ENCODE measurements around the gene TOR4A. TPM values are rescaled to one million over a fixed set of nuclear protein-coding genes. Genes with fewer than 3 reads are reported as not detected.

The TOR4A gene
- total RNA-seq, 2 experiments from 2014 or later, result 11.7 to 22.3 TPM

- ChIA-PET CTCF (ENCODE audit: unreplicated experiment) (no interaction called here), POLR2A (no interaction called here)
- Histone ChIP-seq H3K4me1 (ENCODE audit: insufficient read depth, low read length, poor library complexity, severe bottlenecking) (peaks cover 27% of the 10 kb centered on the region), H3K36me3 (ENCODE audit: insufficient read depth, low read length) (peaks cover 64% of the 10 kb centered on the region), H3K79me2 (ENCODE audit: insufficient read depth, low read depth, low read length) (peaks cover 14% of the 10 kb centered on the region; the same call in 1 of the 2 replicates), H4K20me1 (ENCODE audit: insufficient read depth, low read length) (no peaks in the 10 kb centered on the region), H3K9me3 (ENCODE audit: low read length) (no peaks in the 10 kb centered on the region), H3K4me2 (ENCODE audit: low read length) (no peak overlapping the region), H3K9me2 (ENCODE audit: insufficient read depth, low read length) (no peaks in the 10 kb centered on the region), H3K27ac (ENCODE audit: low read depth, low read length, poor library complexity, severe bottlenecking) (no peak overlapping the region), H2AFZ (ENCODE audit: low read length) (no peak overlapping the region), H3K4me3 (ENCODE audit: low read depth, low read length, poor library complexity, severe bottlenecking) (no peak overlapping the region)
- intact Hi-C loops (cut with micrococcal nuclease; ENCODE audit: unreplicated experiment), result no loop called here
- no peak for DNase-seq (ENCODE audit: low spot score)
- BruUV-seq (replicated peaks), result no TSS peak
- TF ChIP-seq CTCF (conservative IDR thresholded peaks at IDR 0.05; ENCODE audit: low read length) (no peak), EZH2phosphoT487 (IDR thresholded peaks at IDR 0.05; ENCODE audit: borderline replicate concordance, low read depth, low read length) (no peak)
Measured at GRCh38 chr9:137262909-137263285, 14.6 kb upstream of the TOR4A start.

- Histone ChIP-seq H3K9me2 (ENCODE audit: insufficient read depth, low read length) (no peaks in the 10 kb centered on the region), H3K79me2 (ENCODE audit: insufficient read depth, low read depth, low read length) (peaks cover 15% of the 10 kb centered on the region; the same call in 1 of the 2 replicates), H4K20me1 (ENCODE audit: insufficient read depth, low read length) (no peaks in the 10 kb centered on the region), H3K4me3 (ENCODE audit: low read depth, low read length, poor library complexity, severe bottlenecking) (no peak overlapping the region), H3K4me1 (ENCODE audit: insufficient read depth, low read length, poor library complexity, severe bottlenecking) (peaks cover 27% of the 10 kb centered on the region), H2AFZ (ENCODE audit: low read length) (no peak overlapping the region), H3K27ac (ENCODE audit: low read depth, low read length, poor library complexity, severe bottlenecking) (no peak overlapping the region), H3K36me3 (ENCODE audit: insufficient read depth, low read length) (peaks cover 60% of the 10 kb centered on the region), H3K4me2 (ENCODE audit: low read length) (no peak overlapping the region), H3K9me3 (ENCODE audit: low read length) (no peaks in the 10 kb centered on the region)
- no TSS peak for BruUV-seq (replicated peaks)
- no peak for DNase-seq (ENCODE audit: low spot score)
- CTCF ChIA-PET (ENCODE audit: unreplicated experiment), result no interaction called here
- intact Hi-C loops (cut with micrococcal nuclease; ENCODE audit: unreplicated experiment), result no loop called here
- TF ChIP-seq EZH2phosphoT487 (IDR thresholded peaks at IDR 0.05; ENCODE audit: borderline replicate concordance, low read depth, low read length), result no peak
- TF ChIP-seq CTCF (conservative IDR thresholded peaks at IDR 0.05; ENCODE audit: low read length), result no peak
- POLR2A ChIA-PET, result no interaction called here
Measured at GRCh38 chr9:137263506-137263905, 14.0 kb upstream of the TOR4A start.

GRCh38 chr9:137264067-137264466 lies 13.5 kb upstream of the TOR4A start:
- H3K4me2 ChIP-seq (ENCODE audit: low read length), result no peak overlapping the region
- no TSS peak for BruUV-seq (replicated peaks)
- peaks cover 60% of the 10 kb centered on the region for H3K36me3 ChIP-seq (ENCODE audit: insufficient read depth, low read length)
- TF ChIP-seq EZH2phosphoT487 (IDR thresholded peaks at IDR 0.05; ENCODE audit: borderline replicate concordance, low read depth, low read length), result no peak
- TF ChIP-seq CTCF (conservative IDR thresholded peaks at IDR 0.05; ENCODE audit: low read length), result no peak
- no peak overlapping the region for H3K4me3 ChIP-seq (ENCODE audit: low read depth, low read length, poor library complexity, severe bottlenecking)
- no peak overlapping the region for H3K27ac ChIP-seq (ENCODE audit: low read depth, low read length, poor library complexity, severe bottlenecking)
- peaks cover 16% of the 10 kb centered on the region; the same call in 1 of the 2 replicates for H3K79me2 ChIP-seq (ENCODE audit: insufficient read depth, low read depth, low read length)
- no peaks in the 10 kb centered on the region for H4K20me1 ChIP-seq (ENCODE audit: insufficient read depth, low read length)
- DNase-seq (ENCODE audit: low spot score), result no peak
- ChIA-PET CTCF (ENCODE audit: unreplicated experiment) (no interaction called here), POLR2A (no interaction called here)
- intact Hi-C loops (cut with micrococcal nuclease; ENCODE audit: unreplicated experiment), result no loop called here
- H3K4me1 ChIP-seq (ENCODE audit: insufficient read depth, low read length, poor library complexity, severe bottlenecking), result peaks cover 29% of the 10 kb centered on the region
- no peak overlapping the region for H2AFZ ChIP-seq (ENCODE audit: low read length)
- H3K9me2 ChIP-seq (ENCODE audit: insufficient read depth, low read length), result no peaks in the 10 kb centered on the region
- no peaks in the 10 kb centered on the region for H3K9me3 ChIP-seq (ENCODE audit: low read length)
